Neutrophil (primary cell): ENCODE measurements around the gene CLASP2.

Experiments
- H3K27ac ChIP-seq: fragments of 200-600 bp; sonication (generic); 2 replicates; pipeline ENCODE4 v1.5.1; 2016; ENCODE audit warnings: mild to moderate bottlenecking, moderate library complexity
- H3K27me3 ChIP-seq: fragments of 200-600 bp; sonication (generic); 2 replicates; pipeline ENCODE4 v1.6.0; 2016; ENCODE audit warnings: mild to moderate bottlenecking
- H3K36me3 ChIP-seq: fragments of 200-600 bp; sonication (generic); 2 replicates; pipeline ENCODE4 v1.5.1; 2017
- H3K4me1 ChIP-seq, 2 experiments: fragments of 200-600 bp in 1 of 2; sonication (generic) in 1 of 2; 1 replicate in 1 of 2; 2 replicates in 1 of 2; pipeline versions ENCODE4 v1.5.1 to v1.6.1; 2013 to 2016; ENCODE audit warnings: low read depth in 1 of 2, low read length in 1 of 2, mild to moderate bottlenecking in 1 of 2, moderate library complexity in 1 of 2; ENCODE audit not compliant: control insufficient read depth in 1 of 2, insufficient read depth in 1 of 2
- H3K4me3 ChIP-seq, 2 experiments: fragments of 200-600 bp in 1 of 2; sonication (generic) in 1 of 2; 1 replicate in 1 of 2; 2 replicates in 1 of 2; pipeline ENCODE4 v1.5.1; 2013 to 2016; ENCODE audit warnings: low read depth in 1 of 2, low read length in 1 of 2, mild to moderate bottlenecking in 1 of 2, moderate library complexity in 1 of 2
- H3K9me3 ChIP-seq: fragments of 200-600 bp; sonication (generic); 2 replicates; pipeline ENCODE4 v1.5.1; 2016
- CTCF ChIP-seq: fragments of 200-600 bp; sonication (generic); IDR thresholded peaks from 2 replicates; pipeline ENCODE4 v1.5.1; 2016; ENCODE audit warnings: antibody characterized with exemption

Gene CLASP2

GRCh38 chr3:33490641-33491241 lies 227.3 kb downstream of the CLASP2 start:
- TF ChIP-seq CTCF: no peak
- Histone ChIP-seq H3K36me3 (no peaks in the 10 kb centered on the region), H3K27ac (no peak overlapping the region), H3K9me3 (no peaks in the 10 kb centered on the region), H3K4me3 (no peak overlapping the region), H3K4me1 (no peaks in the 10 kb centered on the region), H3K27me3 (no peaks in the 10 kb centered on the region)

GRCh38 chr3:33488683-33489082 lies 229.4 kb downstream of the CLASP2 start:
- no peaks in the 10 kb centered on the region for H3K4me1 ChIP-seq
- no peaks in the 10 kb centered on the region for H3K27me3 ChIP-seq
- no peaks in the 10 kb centered on the region for H3K36me3 ChIP-seq
- no peak overlapping the region for H3K27ac ChIP-seq
- H3K4me3 ChIP-seq: no peak overlapping the region
- no peak for TF ChIP-seq CTCF
- H3K9me3 ChIP-seq: no peaks in the 10 kb centered on the region

- H3K27ac ChIP-seq: no peak overlapping the region
- no peaks in the 10 kb centered on the region for H3K36me3 ChIP-seq
- no peaks in the 10 kb centered on the region for H3K27me3 ChIP-seq
- no peak for TF ChIP-seq CTCF
- no peaks in the 10 kb centered on the region for H3K4me1 ChIP-seq
- no peak overlapping the region for H3K4me3 ChIP-seq
- H3K9me3 ChIP-seq: no peaks in the 10 kb centered on the region
These were observed 229.8 kb downstream of the CLASP2 start for GRCh38 chr3:33488246-33488645.

DNA sequence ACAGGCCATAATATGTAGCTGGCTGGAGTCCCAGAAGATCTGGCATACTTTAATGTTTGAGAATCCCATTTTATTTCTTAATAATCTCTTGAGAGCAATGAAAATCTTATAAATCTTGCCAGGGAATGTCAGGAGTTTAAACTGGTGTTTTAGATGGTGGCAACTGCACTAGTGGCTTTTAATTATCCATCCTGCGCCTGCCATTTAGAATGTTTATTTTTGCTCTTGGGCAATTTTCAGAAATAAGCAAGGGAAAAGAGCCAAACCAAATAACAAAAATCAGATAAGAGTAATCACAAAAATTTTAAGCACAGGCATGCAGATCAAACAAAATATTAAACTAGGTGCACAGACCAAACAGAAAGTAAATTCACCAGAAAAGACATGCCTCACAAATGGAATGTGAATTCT lies 235.9 kb downstream of the CLASP2 start:
- Histone ChIP-seq H3K4me3 (no peak overlapping the region), H3K4me1 (no peaks in the 10 kb centered on the region), H3K36me3 (no peaks in the 10 kb centered on the region), H3K27ac (no peak overlapping the region), H3K9me3 (no peaks in the 10 kb centered on the region), H3K27me3 (no peaks in the 10 kb centered on the region)
- no peak for TF ChIP-seq CTCF

- Histone ChIP-seq H3K27ac (no peak overlapping the region), H3K9me3 (no peaks in the 10 kb centered on the region), H3K4me3 (no peak overlapping the region), H3K36me3 (no peaks in the 10 kb centered on the region), H3K4me1 (no peaks in the 10 kb centered on the region), H3K27me3 (no peaks in the 10 kb centered on the region)
- no peak for TF ChIP-seq CTCF
These were observed 243.2 kb downstream of the CLASP2 start for GRCh38 chr3:33474896-33475295.

- TF ChIP-seq CTCF: no peak
These were observed 244.2 kb downstream of the CLASP2 start for GRCh38 chr3:33473813-33474212.

More at GRCh38 chr3:33473813-33474212, 244.2 kb downstream of the CLASP2 start:
- Histone ChIP-seq H3K27ac (no peak overlapping the region), H3K27me3 (no peaks in the 10 kb centered on the region), H3K36me3 (no peaks in the 10 kb centered on the region), H3K9me3 (no peaks in the 10 kb centered on the region), H3K4me3 (no peak overlapping the region), H3K4me1 (no peaks in the 10 kb centered on the region)
